ENCODE results near the gene TOP2B. TPM values are rescaled to one million over a fixed set of nuclear protein-coding genes. Genes with fewer than 3 reads are reported as not detected.

Gene TOP2B
- total RNA-seq, 1 experiment from 2014 or later: 181 TPM

DNA sequence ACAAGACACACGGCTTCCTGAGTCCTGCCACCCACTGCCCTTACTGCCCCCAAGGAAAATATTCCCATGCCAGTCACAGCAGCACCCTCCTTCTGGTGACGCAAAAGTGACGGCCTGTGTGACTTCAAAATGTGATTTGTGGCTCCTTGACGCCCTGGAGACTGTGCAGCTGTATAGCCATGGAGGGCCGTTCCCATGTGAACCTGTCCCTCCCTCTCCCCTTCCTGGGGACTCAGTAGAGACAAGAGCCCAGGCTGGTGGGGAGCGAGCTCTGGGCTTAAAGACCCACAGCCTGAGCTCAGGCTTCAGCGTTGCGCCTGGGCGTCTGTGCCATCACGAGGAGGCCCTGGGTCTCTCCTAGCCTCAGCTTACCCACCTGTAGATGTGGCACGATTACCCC is 78.2 kb downstream of the TOP2B start:
- H4K8ac ChIP-seq (replicated peaks; ENCODE audit: insufficient read length, low read depth, low read length): no peak overlapping the region
- TF ChIP-seq, protein P1, sequence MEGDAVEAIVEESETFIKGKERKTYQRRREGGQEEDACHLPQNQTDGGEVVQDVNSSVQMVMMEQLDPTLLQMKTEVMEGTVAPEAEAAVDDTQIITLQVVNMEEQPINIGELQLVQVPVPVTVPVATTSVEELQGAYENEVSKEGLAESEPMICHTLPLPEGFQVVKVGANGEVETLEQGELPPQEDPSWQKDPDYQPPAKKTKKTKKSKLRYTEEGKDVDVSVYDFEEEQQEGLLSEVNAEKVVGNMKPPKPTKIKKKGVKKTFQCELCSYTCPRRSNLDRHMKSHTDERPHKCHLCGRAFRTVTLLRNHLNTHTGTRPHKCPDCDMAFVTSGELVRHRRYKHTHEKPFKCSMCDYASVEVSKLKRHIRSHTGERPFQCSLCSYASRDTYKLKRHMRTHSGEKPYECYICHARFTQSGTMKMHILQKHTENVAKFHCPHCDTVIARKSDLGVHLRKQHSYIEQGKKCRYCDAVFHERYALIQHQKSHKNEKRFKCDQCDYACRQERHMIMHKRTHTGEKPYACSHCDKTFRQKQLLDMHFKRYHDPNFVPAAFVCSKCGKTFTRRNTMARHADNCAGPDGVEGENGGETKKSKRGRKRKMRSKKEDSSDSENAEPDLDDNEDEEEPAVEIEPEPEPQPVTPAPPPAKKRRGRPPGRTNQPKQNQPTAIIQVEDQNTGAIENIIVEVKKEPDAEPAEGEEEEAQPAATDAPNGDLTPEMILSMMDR (conservative IDR thresholded peaks at IDR 0.05): no peak
- H3K56ac ChIP-seq (ENCODE audit: insufficient read length, low read depth, low read length): no peak overlapping the region

More for the DNA sequence above, 78.2 kb downstream of the TOP2B start:
- no peaks in the 10 kb centered on the region for H3K9me3 ChIP-seq (ENCODE audit: control insufficient read depth, low read depth, low read length)
- no peaks in the 10 kb centered on the region for H3K27me3 ChIP-seq (ENCODE audit: insufficient read depth, low read length)
- no peak overlapping the region for H2AFZ ChIP-seq (ENCODE audit: low read length)
- no peaks in the 10 kb centered on the region for H4K20me1 ChIP-seq (ENCODE audit: control insufficient read depth, insufficient read depth, insufficient read length)
- no peak overlapping the region for H3T11ph ChIP-seq (ENCODE audit: low read length)
- Mint-ChIP-seq H3K27me3 (ENCODE audit: low read depth) (no peaks in the 10 kb centered on the region), H3K9me3 (no peaks in the 10 kb centered on the region), H3K36me3 (ENCODE audit: insufficient read depth in 1 of 3, low read depth in 3 of 3) (no peaks in the 10 kb centered on the region), H3K27ac (no peak overlapping the region), H3K4me3 (no peak overlapping the region), H3K4me1 (peaks cover 9 to 11% of the 10 kb centered on the region in 2 experiments)
- no peaks in the 10 kb centered on the region for H3K79me1 ChIP-seq (ENCODE audit: insufficient read depth, low read depth, low read length, poor library complexity, severe bottlenecking)
- DNase-seq: no peak
- H3K14ac ChIP-seq (ENCODE audit: insufficient read depth, low read length): peak overlapping the region; percentile 4; the same call in 1 of the 2 replicates
- no peak overlapping the region for H2BK120ac ChIP-seq (ENCODE audit: low read depth, low read length, poor library complexity, severe bottlenecking)
- no peak overlapping the region for H3K18ac ChIP-seq (ENCODE audit: insufficient read length, low read depth, low read length)
- H3K23me2 ChIP-seq (ENCODE audit: insufficient read length, low read depth, low read length, poor library complexity, severe bottlenecking): no peaks in the 10 kb centered on the region
- H4K91ac ChIP-seq (ENCODE audit: insufficient read length, low read depth, low read length): no peak overlapping the region
- WGBS (ENCODE audit: extremely low coverage, insufficient read length, low lambda C conversion rate): no CpG with 5 or more reads among the region's 11 CpGs
- no peak overlapping the region for H3K23ac ChIP-seq (ENCODE audit: insufficient read length, low read depth, low read length)
- no peaks in the 10 kb centered on the region for H3K4me1 ChIP-seq (ENCODE audit: insufficient read depth, low read length)
- H2BK5ac ChIP-seq (ENCODE audit: insufficient read length, low read length): no peak overlapping the region
- no peak overlapping the region for H2BK12ac ChIP-seq (ENCODE audit: insufficient read length, low read depth, low read length)
- no peak overlapping the region for H3K4me2 ChIP-seq (ENCODE audit: insufficient read depth, insufficient read length, low read length)
- H3K79me2 ChIP-seq (ENCODE audit: insufficient read depth, low read length): no peaks in the 10 kb centered on the region
- no peak overlapping the region for H3K4ac ChIP-seq (ENCODE audit: low read depth, low read length)
- no peak overlapping the region for H2AK5ac ChIP-seq (ENCODE audit: insufficient read length, low read length)
- no peak overlapping the region for H4K5ac ChIP-seq (ENCODE audit: insufficient read length, low read depth, low read length)
- H2BK15ac ChIP-seq (ENCODE audit: low read depth, low read length): no peak overlapping the region
- no peak overlapping the region for H3K9ac ChIP-seq (ENCODE audit: extremely low read depth, insufficient read length, low read length)
- H2BK20ac ChIP-seq (ENCODE audit: low read depth, low read length, poor library complexity, severe bottlenecking): no peak overlapping the region
- no peak overlapping the region for H3K27ac ChIP-seq (ENCODE audit: insufficient read length, low read depth, low read length)
